ENCODE results near the gene TUBB4A.
"Not testable (repeated sequence)": the region's sequence is repeated elsewhere in the genome, so short reads cannot be mapped to it uniquely, and the experiment has no call there.

Gene TUBB4A

GRCh38 chr19:6501740-6502648 lies at the start of gene TUBB4A:
Gene TUBB4A (minus strand): TSS chr19:6502309. CDS start chr19:6502212, 97 bp downstream.
- DNase-seq (ENCODE audit: low read depth in 2 of 2): peak in 1 of 2 experiments; percentile 35

- no peak for DNase-seq (ENCODE audit: low read depth in 2 of 2)
These were observed 49.0 kb upstream of the TUBB4A start for GRCh38 chr19:6551091-6551490.

- DNase-seq (ENCODE audit: low read depth in 2 of 2): not testable (repeated sequence)
These were observed 48.6 kb upstream of the TUBB4A start for GRCh38 chr19:6550679-6551078.

- no peak for DNase-seq (ENCODE audit: low read depth in 2 of 2)
These were observed 41.8 kb upstream of the TUBB4A start for GRCh38 chr19:6543866-6544347.

GRCh38 chr19:6540918-6541689 lies 39.0 kb upstream of the TUBB4A start:
- no peak for DNase-seq (ENCODE audit: low read depth in 2 of 2)

- DNase-seq (ENCODE audit: low read depth in 2 of 2): no peak
These were observed 37.4 kb upstream of the TUBB4A start for GRCh38 chr19:6539514-6539913.

GRCh38 chr19:6535558-6536137 lies 33.5 kb upstream of the TUBB4A start:
- DNase-seq (ENCODE audit: low read depth in 2 of 2): no peak

GRCh38 chr19:6534451-6535093 lies 32.5 kb upstream of the TUBB4A start:
- DNase-seq (ENCODE audit: low read depth in 2 of 2): no peak

- DNase-seq (ENCODE audit: low read depth in 2 of 2): no peak
These were observed 31.8 kb upstream of the TUBB4A start for GRCh38 chr19:6533746-6534418.

GRCh38 chr19:6533000-6533328 lies 30.9 kb upstream of the TUBB4A start:
- no peak for DNase-seq (ENCODE audit: low read depth in 2 of 2)

GRCh38 chr19:6532244-6532999 lies 30.3 kb upstream of the TUBB4A start:
- no peak for DNase-seq (ENCODE audit: low read depth in 2 of 2)

GRCh38 chr19:6531956-6532243 lies 29.8 kb upstream of the TUBB4A start:
- no peak for DNase-seq (ENCODE audit: low read depth in 2 of 2)

- no peak for DNase-seq (ENCODE audit: low read depth in 2 of 2)
These were observed 29.2 kb upstream of the TUBB4A start for GRCh38 chr19:6531163-6531955.

GRCh38 chr19:6530386-6531162 lies 28.5 kb upstream of the TUBB4A start, which contains the start of gene TNFSF9:
Gene TNFSF9 (plus strand): TSS chr19:6531026. CDS start chr19:6531037, 11 bp downstream.
- peak; percentile 75 to 79 for DNase-seq (ENCODE audit: low read depth in 2 of 2)

- DNase-seq (ENCODE audit: low read depth in 2 of 2): no peak
These were observed 27.9 kb upstream of the TUBB4A start for GRCh38 chr19:6529937-6530385.

- no peak for DNase-seq (ENCODE audit: low read depth in 2 of 2)
These were observed 27.2 kb upstream of the TUBB4A start for GRCh38 chr19:6529351-6529750.

GRCh38 chr19:6528544-6529121 lies 26.5 kb upstream of the TUBB4A start:
- DNase-seq (ENCODE audit: low read depth in 2 of 2): no peak

GRCh38 chr19:6527893-6528543 lies 25.9 kb upstream of the TUBB4A start:
- no peak for DNase-seq (ENCODE audit: low read depth in 2 of 2)
